Umbilical cord (tissue), 2 donors: ENCODE results near the gene PRSS12. TPM values are rescaled to one million over a fixed set of nuclear protein-coding genes. Genes with fewer than 3 reads are reported as not detected.

Experiments
- DNase-seq: peaks from one replicate; pipeline ENCODE4 v3.0.0-alpha.2; 2015; ENCODE audit warnings: low spot score
- total RNA-seq: library from RNA; depleted of rRNA; stranded (reverse); fragments of >200 nt; gene quantifications from one replicate; pipeline ENCODE4 v1.2.3, GENCODE V29; 2014; ENCODE audit warnings: low replicate concordance; ENCODE audit not compliant: insufficient read depth

PRSS12 gene
- total RNA-seq, 1 donor from 2014 or later, result 203 TPM

- no peak for DNase-seq
These were observed 3.9 kb upstream of the PRSS12 start for GRCh38 chr4:118356731-118357130.

DNA sequence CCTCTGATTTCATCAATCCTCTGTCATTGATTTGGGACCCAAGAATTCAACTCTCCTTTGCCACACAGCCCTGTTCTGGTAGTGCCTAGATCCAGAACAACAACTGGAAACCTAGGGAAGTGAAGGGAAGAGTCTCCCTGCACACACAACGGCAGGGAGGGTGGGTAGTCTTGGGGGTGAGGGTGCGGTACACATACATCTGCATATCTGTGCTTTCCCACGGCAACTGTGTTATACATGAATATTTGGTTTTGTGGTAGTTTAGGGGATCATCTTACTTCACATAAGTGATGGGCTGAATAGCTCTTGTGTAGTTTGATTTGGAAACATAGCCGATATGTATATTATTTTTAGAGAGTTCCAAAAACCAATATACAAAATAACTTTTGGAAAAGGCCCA is 3.3 kb upstream of the PRSS12 start:
- no peak for DNase-seq

DNA sequence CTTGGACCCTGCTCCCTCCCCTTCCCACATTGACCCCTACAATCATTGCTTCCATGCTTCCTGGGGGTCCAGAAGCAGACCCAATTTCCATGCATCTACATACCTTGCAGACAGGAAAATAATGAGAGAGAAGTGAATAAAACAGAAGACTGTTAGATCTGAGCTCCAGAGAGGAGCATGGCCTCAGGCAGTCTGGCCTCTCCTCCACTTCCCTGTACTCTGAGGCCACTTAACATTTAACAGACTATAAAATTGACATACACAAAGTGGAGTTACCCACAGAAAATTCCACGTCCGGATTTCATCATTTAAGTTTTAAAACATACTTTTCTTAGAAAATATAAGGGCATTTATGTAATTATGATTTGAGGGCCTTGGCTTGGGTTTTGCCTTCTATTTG is 2.1 kb upstream of the PRSS12 start:
- DNase-seq, result peak; percentile 34

DNA sequence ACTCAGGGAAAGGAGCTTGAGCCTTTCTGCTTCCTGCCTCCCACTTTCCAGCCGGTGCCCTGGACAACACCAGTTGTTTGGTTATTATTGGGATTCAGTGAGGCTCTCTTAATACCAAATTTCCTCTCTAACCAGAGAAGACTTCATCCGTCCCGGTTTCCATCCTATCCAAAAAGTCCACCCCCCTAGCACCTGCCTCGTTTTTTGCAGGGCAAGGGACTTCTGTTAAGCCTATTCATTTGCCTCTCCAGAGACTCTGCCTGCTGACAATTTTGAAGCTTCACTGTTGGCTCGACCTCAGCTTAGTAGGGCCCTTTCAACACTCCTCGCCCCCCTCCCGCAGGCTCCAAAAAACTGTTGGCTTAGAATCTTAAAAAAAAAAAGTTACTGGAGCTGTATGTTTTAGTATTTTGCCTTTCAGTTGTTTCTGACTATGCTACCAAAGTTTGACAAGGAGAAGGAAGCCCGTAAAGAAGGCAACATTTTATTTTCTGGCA is 779 bp upstream of the PRSS12 start:
- no peak for DNase-seq

- DNase-seq, result peak; percentile 51
These were observed 664 bp downstream of the PRSS12 start for GRCh38 chr4:118351851-118352827.

DNA sequence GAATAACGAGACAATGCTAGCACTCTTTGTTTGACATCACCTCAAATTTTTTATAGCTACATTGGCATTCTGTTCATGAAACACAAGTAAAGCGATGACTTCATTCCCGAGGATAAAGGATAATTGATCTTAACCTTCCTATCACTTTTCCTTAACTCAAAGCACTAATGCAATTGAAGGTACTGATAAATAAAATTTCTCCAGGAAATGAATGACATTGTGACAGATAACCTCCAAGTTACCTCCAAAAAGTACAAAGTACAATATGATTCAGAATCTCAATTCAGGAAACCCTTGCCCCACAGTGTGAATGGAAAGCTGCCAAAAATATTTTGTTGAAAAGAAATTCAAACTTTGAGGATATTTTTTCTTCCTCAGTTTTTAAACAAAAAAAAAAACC is 1.8 kb downstream of the PRSS12 start:
- DNase-seq, result no peak

DNA sequence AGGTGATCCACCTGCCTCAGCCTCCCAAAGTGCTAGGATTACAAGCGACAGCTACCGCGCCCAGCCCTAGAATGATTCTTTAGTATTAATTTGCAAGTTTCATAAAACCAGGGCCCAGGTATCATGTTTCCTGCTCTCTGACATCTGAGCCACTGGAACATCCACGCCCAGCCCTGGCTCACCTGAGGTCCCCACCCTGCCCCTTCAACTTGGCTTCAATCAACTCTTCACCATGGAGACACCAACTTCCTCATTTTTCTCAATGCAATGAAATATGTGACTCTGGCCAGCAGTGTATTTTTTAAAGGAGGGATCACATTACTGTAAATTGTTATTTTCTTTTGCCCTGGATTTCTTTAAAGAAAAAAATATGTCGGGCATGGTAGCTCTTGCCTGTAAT is 3.9 kb downstream of the PRSS12 start:
- peak; percentile 52 for DNase-seq

DNA sequence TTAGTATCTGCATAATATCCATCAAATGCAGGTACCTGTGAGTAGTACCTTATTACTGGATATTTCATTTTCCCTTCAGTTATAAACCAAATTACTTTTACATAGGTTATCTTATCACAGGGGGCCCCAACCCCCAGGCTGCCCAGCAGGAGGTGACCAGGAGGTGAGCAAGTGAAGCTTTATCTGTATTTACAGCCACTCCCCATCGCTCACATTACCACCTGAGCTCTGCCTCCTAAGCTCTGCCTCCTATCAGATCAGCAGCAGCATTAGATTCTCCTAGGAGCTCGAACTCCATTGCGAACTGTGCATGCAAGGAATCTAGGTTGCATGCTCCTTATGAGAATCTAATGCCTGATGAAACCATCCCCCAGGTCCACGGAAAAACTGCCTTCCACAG is 6.3 kb downstream of the PRSS12 start:
- no peak for DNase-seq

DNA sequence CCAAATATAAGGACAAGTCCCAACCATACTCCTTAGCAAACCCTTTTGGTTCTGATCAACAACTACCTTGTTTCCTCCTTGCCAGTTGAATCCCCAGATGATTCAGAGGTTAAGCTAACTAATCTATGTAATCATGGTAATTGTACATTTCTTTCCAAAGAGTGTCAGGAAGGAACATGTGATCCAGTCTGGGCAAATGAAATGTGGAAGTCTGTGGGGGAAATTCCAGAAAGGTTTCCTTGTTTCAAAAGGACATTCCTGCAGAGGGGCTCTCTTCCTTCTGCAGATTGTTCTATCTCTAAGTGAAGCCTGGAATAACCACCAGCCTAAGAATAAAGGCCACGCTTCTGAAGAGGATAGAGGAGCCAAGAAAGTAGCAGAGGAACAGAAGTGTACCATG is 7.0 kb downstream of the PRSS12 start:
- DNase-seq, result no peak

DNA sequence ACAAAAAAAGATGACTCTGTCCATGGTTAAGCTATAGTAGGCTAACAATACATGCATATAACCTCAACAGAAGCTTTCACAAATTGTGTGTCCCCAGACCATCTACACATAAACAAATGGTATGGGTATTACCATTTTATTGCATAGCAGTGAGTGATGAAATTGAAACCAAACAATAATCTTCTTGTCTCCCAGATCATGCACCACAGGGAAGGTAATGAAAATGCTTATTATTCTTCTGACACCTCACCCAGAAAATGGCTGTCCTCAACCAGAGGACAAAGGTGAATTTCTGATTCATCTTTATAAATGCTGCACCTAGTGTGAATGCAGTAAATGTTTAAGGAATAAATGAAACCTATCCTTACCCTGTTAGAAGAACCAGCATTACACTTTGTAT is 8.0 kb downstream of the PRSS12 start:
- no peak for DNase-seq

GRCh38 chr4:118343501-118343900 is 9.3 kb downstream of the PRSS12 start:
- DNase-seq, result no peak

DNA sequence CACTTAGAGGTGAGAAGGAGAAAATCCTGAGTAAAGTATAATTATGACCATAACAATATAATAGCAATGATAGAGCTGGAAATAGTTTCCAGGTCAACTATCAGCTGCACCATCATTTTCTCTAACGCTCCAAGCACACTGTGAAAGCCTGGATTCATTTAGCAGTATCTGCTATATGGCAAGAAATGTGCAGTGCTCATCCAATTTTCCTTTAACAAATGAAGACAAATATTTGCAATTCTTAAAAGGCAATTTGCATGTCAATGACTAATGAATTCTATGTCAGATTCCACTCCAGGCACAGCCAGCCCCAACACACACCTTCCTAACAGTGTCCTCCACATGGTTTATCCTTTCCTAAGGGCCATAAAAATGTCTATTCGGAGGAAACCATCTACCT is 12.7 kb downstream of the PRSS12 start:
- DNase-seq, result no peak

GRCh38 chr4:118338981-118339765 is 13.6 kb downstream of the PRSS12 start:
- no peak for DNase-seq

GRCh38 chr4:118338518-118338917 is 14.3 kb downstream of the PRSS12 start:
- DNase-seq, result no peak

- DNase-seq, result no peak
These were observed 14.8 kb downstream of the PRSS12 start for GRCh38 chr4:118337954-118338353.

GRCh38 chr4:118335774-118336173 is 17.0 kb downstream of the PRSS12 start:
- no peak for DNase-seq

- DNase-seq, result no peak
These were observed 17.5 kb downstream of the PRSS12 start for GRCh38 chr4:118335324-118335723.

DNA sequence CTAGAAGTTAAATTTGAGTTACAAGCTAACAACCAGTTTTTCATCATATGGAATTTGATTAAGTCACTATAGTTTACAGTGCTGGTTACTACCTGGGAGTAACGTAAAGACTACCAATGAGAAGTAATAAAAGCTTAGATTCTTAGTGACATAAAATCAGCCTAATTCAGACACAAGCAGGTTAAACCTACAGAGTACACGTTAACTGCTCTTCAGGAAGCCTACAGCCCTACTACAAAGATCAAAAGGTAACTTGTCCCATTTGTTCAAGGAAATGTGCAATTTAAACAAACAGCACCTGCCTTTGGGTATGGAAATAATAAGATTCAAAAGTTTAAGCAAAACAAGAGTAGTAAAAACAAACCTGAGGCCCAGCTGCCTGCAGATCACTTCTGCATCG is 21.5 kb downstream of the PRSS12 start:
- no peak for DNase-seq

DNA sequence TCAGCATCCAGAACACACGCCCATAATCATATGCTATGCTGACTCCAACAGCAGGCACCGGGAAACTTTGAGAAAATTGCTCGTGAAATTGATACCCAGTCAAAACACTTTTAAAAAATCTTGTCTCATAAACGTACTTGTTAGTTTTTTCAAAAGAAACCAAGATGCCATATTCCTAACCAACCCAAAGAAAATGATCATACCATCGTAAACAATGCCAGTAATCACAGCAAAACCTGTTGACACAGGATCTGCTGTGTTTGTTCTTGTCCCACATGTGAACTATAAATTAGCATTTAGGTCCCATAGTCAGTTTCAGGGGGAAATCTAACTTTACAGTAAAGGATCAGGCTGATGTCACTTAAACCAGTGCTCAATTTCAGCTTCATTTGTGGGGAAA is 23.0 kb downstream of the PRSS12 start:
- DNase-seq, result no peak

DNA sequence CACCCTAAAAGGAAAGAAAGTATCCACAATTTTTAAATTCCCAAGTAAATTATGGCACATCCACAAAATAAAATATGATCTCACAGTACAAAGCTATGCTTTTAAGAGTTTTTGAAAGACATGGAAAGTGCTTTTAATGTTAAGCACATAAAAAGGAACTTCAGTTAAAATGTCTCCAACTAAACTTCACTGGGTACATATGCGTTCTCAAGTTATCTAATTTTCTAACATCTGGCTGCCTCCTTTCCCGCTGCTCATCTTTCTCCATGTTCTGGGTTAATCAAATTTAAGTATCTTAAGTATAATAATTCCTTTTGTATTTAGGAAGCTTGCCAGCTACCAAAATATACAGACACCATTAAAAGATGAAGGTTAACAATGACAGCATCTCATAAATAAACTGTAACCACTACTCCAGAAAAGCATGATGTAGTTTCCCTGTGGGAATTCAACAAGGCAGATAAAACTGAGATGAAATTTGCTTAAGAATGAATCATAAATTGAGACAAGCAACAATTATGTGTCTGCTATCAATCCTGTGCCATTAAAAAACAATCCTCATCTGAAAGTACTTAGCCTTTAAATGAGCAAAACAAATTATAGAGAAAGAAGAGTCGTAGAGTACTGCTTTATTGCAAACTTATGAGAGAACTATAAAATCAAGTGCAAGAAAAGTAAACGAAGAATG is 25.1 kb downstream of the PRSS12 start:
- peak; percentile 90 for DNase-seq

GRCh38 chr4:118326585-118326984 is 26.2 kb downstream of the PRSS12 start:
- DNase-seq, result no peak

GRCh38 chr4:118325431-118325830 is 27.4 kb downstream of the PRSS12 start:
- DNase-seq, result no peak
